Activated naive CD4-positive, alpha-beta T cell (primary cell): Measurements from ENCODE around the gene EXOC6.

Source experiments
- DNase-seq, 4 experiments: peaks; one replicate each; lab custom pipeline; 2025; lab: John Stamatoyannopoulos, UW

Gene EXOC6

DNA sequence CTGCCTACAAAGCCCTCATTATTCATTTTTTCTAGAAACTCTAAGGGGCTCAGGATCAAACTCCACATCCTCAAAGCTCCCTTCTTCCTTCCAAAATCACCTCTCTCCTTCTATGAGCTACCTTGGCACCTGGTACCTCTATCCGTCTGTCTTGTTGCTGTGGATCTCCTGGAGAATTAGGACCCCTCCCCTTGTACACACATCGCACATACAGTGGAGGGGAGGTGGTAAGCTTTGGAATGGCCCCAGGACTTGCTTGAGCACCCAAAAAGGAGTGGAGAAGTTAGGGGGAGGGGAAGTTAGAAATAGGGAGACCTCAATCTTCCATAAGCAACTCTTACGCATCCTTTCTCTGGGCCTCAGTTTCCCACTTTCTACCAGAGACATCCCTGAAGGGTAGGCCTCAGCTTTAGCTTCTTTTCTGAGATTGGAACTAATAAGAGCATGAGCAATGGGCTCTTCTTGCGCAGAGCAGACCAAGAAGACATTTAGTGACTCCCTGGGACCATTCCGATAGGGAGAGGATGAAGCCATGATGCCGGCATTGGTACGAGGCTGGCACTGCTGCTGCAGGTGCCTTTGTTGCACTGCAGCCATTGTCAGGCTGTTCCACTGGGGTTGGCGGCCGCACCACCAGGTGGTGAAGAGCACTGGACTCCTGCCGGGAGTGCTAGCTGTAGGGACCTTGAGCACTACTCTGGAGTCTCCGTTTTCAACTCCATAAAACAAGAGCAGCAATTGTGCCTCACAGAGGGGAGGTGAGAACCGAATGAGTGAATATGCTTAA is 216.7 kb downstream of the EXOC6 start:
- no peak for DNase-seq

DNA sequence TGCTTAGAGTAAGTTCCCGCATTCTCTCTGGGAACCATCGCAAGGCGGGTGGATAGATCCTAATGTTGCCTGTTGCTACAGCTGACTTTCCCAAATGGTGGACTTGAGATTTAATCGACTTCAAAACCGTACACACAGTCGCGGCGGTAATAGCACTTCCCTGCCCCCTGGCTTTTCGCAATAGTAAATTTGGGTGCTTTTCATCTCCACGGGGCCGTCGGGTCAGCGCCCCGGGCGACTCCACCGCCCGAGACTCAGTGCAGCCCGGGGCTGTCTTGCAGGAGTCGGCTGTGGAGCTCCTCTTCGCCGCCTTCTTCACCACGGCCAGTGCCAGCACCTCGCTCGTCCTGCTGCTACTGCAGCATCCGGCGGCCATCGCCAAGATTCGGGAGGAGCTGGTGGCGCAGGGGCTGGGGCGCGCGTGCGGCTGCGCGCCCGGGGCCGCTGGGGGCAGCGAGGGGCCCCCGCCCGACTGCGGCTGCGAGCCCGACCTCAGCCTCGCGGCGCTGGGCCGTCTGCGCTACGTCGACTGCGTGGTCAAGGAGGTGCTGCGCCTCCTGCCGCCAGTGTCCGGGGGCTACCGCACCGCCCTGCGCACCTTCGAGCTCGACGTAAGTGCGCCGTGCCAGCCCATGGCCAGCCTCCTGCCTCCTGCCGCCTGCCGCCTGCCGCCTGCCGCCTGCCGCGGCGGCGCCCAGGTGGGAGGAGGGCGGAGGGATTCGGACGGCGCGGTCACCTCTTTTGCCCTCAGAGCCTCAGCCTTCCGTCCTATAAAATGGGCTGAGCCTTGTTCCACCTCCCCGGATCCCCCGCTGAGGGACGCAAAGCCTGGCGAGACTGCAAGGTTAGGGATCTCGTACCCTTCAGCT is 217.6 kb downstream of the EXOC6 start:
- DNase-seq, result no peak

DNA sequence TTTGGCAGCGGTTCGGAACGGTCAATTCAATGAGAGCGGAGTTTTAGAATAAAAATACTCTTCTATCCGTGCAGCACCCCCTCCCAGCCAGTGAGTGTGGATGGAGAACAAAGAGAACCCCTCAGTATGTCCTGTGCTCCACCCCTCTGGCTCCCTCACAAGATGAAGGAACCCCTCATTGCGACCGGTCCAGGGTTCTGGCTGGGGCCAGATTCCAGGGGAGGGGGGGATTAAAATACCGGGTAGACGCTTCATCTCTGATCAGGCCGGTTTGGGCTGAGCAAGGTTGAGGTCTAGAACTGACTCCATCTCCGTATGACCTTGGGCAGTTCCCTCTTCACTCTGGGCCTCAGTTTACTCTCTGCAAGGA is 218.2 kb downstream of the EXOC6 start:
- no peak for DNase-seq

DNA sequence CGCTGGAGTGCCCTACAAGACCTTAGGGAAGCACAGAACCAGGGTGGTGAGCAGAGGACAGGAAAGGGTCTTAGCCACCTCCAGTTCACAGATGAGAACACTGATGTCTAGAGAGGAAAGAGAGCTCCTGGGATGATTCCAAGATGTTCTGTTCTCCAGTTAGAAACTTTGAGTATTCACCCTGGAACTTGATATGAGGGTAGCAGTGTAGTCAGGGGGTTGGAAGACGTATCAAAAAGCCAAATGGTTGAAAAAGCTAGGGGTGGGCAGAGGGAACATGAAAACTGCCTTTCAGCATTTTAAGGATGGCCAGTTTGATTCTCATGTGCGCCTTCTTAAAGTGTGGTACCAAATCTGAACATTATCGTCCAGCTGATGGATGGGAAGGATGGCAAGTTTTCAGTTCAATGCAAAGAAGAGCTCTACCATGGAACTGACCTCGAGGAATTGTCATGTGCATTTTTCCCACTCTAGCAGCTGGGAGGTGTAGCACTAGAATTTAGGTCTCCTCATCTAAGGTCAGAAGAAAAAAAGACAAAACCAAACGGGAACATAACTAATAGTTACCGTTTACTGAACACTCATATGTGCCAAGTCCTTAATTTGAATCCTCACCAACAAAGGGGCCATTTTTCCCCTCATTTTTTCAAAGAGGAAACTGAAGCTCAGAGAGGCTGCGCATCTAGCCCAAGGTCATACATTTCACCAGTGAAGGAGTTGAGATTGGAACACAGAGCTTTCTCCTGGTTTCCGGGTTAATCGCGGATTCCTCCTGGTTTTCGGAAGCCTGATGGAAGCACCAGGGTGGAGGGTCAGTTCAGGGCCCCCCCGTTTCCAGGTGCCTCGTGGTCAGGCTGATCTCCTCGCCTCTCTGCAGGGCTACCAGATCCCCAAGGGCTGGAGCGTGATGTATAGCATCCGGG is 219.4 kb downstream of the EXOC6 start:
- DNase-seq, result no peak

DNA sequence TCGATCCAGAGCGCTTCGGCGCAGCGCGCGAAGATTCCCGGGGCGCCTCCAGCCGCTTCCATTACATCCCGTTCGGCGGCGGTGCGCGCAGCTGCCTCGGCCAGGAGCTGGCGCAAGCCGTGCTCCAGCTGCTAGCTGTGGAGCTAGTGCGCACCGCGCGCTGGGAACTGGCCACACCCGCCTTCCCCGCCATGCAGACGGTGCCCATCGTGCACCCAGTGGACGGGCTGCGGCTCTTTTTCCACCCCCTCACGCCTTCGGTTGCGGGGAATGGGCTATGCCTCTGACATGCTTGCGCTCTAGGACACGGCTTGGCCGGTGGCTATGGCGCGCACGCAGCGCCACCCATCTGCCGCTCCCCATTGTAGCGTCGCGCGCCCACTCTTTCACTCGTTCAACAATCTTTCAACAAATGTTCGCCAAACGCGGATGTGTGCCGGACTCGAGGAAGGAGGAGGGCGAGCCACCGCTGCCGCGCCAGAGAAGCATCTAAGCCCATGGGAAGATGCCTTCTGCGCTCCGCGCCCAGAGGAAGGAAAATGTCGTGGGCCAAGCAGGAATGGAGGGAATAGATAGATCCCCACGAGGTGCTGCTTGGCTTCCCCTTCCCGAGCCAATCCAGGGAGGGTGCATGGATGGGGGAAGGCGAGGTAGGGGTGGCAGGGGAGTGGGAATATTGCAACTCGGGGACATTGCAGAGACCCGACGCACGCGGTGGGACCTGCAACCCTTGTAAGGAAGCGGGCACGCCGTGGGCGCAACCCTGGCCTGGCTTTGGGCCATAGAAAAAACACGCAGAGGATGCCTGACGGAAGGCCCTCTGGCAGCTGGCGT is 220.3 kb downstream of the EXOC6 start:
- no peak for DNase-seq

DNA sequence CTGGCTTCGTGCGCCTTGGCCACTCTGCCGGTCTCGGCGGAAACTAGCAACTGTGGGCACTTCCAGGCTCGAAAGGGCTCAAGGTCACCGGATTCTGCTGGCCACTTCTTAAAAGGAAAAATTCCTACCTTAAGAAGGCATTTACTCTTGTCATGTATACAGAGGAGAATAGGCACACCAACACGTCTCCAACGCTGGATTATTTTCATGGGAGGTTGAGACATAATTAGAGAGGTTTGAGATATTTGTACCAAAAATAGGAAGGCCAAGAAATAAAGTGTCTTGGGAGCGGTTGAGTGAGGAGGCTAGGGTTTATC is 220.9 kb downstream of the EXOC6 start:
- no peak for DNase-seq

DNA sequence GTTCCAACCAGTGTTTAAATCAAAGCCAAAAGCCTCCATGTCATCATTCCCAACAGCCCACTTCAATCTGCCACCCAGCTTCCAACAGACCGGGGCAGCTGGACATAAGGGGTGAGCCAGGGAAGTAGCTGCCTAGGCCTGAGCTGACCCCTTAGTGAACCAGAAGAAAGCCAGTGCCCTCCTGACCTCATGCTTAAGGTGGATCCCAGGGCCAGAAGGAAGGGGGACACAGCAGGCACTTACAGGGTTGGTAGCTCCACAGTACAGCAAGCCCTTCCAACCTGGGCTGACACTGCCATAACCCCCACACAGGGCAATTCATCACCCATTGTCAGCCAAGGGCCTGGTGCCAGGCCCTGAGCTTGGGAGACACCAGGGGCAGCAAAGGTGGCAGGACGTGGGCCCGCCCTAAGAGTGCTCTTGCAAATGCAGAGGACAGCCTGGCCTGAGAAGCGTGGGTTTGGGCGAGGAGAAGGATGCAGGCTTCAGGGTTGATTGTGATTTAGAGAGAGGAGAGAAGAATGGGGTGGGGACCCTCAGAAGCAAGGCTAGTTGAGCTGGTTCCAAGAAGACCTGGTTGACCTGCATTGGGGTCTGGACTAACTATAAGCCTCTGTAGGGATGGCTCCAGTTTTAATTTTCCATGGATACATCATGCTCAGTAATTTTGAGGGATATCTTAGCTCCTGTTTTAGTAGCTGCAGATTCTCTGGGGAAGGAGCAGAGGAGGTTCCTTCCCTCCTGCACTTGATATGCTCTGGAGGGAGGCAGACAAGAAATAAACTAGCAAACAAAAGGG is 222.3 kb downstream of the EXOC6 start:
- no peak for DNase-seq

DNA sequence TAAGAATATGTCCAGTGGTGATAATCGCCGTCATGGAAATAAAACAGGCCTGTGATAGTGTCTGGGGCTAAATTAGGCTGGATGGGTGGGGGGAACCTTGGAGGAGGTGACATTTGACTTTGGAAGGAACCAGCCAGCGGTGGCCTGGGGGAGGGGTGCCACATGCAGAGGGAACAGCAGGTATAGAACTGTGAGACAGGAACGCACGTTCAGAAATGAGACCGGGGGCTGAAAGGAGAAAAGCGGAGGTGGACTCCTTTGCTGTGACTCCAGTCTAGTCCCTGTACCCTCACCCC is 222.8 kb downstream of the EXOC6 start:
- DNase-seq, result no peak

DNA sequence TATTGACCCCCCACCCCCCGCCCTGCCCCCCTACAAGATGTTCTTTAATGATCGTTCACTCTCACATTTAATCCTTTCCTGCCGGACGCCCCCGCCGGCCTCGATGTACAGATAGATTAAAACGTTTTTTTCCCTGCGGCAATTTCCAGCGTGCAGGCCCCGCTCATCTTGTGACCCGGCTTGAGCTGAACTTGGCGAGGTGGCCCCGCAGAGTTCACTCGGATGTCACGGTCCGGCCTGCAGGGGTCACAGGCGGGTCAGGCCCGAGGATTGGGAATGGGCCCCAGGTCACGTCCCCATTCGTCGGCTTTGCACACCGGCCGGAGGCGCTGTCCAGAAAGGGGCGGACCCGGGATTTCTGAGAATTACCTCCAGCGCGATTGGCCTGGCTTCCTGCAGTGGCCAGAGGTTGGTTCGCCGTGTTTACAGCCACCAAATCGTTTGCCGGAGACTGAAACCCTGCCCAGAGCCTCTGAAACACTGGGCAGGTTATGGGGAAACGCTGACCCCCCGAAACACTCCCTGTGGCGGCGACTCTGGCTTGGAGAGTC is 223.4 kb downstream of the EXOC6 start:
- no peak for DNase-seq

DNA sequence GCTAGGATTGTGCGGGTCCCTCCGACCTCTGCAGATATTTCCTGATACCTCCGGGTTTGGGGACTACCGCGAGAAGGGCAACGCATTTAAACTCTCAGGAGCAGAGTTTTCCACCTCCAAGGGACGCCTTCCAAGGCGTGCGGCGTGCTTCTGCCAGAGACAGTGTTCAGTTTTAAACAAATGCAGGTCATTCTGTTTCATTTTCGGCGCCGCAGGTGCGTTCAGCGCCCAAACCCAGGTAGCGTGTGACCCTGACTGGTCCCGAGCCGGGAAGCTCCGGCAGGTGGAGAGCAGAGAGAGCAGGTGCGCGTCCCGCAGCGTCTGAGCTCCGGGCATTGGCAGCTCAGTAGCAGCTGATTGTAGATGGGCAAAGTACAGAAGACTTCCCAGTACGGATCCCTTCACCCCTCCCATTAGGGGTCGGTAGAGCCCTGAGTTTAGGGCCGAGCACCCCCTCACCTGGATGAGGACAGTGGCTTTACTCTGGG is 223.9 kb downstream of the EXOC6 start:
- DNase-seq, result no peak

DNA sequence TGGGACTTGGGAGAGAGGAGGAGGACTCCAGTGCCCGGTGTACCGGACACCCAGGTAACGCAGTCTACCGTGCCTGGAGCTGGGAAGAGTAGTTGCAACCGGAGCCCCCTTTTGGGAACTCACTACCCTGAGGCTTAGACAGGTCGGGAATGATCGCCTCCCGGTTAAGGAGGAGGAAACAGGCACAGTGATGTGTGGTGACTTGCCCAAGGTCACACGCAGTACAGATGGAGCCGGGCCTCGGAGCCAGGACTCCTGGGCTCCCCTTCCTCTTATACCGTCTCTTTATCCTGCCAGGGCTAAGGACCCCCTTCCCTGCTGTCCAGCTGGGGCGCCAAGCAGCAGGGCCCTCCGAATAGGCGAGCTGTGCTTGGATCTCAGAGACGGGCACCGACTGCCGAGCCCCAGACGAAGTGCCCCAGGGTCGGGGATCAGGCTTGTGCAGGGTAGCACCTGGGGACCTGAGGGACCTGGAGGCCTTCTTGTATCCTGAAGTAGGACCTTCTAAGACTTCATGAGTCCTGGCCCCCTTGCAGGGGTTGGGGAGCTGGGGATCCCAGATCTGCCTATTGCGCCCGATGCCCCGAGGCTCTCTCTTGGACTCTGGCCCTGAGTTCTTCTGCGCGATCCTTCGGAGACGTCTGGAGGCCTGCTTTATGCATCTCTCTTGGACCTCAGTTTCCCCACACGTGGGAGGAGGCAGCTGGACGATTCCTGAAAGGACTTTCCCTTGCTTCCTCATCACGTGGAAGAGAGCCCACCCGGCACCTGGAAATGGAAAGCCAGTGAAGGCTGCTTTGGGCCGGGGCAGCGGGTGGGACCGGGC is 224.6 kb downstream of the EXOC6 start:
- no peak for DNase-seq

DNA sequence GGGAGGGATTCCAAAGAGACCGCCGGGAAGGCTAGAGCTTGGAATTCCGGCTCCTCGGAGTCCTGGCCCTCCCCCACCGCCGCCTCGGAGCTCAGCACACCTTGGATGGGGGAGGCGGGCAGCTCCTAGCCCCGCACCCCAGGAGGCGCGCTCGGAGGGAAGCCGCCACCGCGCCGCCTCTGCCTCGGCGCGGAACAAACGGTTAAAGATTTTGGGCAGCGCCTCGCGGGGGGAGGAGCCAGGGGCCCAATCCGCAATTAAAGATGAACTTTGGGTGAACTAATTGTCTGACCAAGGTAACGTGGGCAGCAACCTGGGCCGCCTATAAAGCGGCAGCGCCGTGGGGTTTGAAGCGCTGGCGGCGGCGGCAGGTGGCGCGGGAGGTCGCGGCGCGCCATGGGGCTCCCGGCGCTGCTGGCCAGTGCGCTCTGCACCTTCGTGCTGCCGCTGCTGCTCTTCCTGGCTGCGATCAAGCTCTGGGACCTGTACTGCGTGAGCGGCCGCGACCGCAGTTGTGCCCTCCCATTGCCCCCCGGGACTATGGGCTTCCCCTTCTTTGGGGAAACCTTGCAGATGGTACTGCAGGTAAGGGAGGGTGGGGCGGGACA is 225.3 kb downstream of the EXOC6 start, which contains the start of gene CYP26A1:
Gene CYP26A1, plus strand, starts transcription at position 355 of the 608 bp plus-strand sequence. Its CDS starts 42 bp downstream, at position 397.
- DNase-seq, result no peak

DNA sequence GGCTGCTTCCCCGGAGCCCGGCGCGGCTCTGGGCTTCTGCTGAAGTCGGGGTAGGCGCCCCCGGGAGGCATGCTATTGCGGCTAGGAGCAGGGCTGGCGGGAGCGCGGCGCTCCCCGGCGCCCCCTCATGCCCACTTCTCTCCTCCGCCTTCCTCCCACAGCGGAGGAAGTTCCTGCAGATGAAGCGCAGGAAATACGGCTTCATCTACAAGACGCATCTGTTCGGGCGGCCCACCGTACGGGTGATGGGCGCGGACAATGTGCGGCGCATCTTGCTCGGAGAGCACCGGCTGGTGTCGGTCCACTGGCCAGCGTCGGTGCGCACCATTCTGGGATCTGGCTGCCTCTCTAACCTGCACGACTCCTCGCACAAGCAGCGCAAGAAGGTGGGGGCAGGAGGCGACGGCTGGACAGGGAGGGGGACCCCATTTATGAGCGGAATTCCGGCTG is 225.9 kb downstream of the EXOC6 start:
- DNase-seq, result no peak

DNA sequence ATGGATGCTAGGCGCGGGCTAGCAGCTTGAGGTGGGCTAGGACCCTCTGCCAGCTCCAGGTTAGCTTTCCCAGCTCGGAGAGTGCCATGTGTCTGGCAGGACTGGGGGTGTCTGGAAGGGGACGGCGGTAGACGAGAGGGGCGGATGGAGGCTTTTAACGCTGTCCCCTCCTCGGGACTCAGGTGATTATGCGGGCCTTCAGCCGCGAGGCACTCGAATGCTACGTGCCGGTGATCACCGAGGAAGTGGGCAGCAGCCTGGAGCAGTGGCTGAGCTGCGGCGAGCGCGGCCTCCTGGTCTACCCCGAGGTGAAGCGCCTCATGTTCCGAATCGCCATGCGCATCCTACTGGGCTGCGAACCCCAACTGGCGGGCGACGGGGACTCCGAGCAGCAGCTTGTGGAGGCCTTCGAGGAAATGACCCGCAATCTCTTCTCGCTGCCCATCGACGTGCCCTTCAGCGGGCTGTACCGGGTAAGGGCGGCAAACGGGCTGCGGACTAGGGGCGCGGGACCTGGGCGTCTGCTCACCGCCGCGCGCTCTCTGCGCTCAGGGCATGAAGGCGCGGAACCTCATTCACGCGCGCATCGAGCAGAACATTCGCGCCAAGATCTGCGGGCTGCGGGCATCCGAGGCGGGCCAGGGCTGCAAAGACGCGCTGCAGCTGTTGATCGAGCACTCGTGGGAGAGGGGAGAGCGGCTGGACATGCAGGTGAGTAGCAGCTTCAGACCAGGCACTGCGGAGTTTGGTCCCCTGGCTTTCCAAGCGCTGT is 226.5 kb downstream of the EXOC6 start:
- DNase-seq, result no peak

DNA sequence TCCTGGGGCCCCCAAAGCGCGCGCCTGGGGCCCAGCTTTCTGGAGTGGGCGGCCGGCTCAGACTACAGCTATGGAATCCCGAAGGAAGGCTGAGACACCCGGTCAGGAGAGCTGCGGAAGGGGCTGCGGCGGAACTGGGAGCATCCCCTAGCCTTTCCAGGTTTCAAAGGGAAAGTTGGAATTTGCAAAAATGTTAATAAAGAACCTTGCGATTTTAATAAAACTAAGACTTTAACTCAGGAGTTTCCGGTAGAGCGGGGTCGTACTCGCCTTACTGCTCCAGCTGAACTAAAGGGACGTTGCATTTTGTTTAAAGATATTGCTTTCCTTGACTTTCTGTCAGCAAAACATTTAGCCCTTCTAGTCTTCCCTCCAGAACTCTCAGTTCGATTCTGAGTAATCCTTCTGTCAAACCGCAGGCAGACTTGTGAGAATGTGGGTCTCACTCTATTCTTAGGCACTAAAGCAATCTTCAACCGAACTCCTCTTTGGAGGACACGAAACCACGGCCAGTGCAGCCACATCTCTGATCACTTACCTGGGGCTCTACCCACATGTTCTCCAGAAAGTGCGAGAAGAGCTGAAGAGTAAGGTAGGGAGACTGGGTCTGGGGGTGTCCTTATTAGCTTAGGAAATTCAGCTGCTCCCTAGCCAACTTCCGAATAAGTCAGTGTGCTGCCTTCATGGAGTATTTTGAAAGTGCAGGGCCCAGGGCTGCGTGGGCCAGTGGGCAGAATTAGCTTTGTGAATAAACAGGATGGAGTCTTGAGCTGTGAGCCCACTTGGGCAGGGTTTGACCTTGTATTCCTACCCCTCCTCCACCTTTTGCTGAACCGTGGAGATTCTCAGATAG is 227.3 kb downstream of the EXOC6 start:
- DNase-seq, result no peak

DNA sequence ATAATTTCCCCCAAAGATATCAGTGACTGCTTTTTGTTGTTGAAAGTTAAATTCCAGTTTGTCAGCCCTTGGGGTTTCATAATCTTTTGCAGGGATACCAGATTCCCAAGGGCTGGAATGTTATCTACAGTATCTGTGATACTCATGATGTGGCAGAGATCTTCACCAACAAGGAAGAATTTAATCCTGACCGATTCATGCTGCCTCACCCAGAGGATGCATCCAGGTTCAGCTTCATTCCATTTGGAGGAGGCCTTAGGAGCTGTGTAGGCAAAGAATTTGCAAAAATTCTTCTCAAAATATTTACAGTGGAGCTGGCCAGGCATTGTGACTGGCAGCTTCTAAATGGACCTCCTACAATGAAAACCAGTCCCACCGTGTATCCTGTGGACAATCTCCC is 228.6 kb downstream of the EXOC6 start:
- no peak for DNase-seq

DNA sequence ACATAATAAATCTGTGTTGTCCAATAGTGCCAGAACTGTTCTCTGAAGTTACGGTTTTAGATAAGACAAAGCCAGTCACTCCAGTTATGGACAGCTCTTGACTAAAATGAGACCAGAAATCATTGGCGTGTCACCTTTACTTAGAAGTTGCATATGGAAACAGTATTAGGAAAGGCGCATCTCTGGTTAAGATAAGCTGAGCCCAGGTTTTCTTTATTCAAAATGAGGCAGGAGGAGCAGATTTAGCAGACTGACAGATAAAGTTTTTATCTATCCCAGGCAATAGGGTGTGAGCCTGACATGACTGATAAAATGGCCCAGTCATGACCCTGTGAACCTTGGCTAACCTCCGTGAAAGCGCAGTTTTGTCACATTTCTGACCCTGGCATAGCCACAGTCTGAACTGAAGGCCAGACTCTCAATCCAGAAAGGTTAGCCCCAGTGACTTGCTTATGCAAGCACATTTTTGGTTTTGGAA is 229.6 kb downstream of the EXOC6 start:
- DNase-seq, result no peak
